GM10266 (cell line): ENCODE data around the gene IGFBP4.

Source experiments
- DNase-seq: peaks from one replicate; pipeline ENCODE4 v3.0.0; 2012; ENCODE audit errors: extremely low spot score
- CTCF ChIP-seq: IDR thresholded peaks from 2 replicates; pipeline ENCODE4 v1.5.1; 2012; ENCODE audit warnings: mild to moderate bottlenecking, low read depth; ENCODE audit not compliant: control insufficient read depth, insufficient read depth; ENCODE audit errors: missing control alignments

The IGFBP4 gene

GRCh38 chr17:40443988-40444899 lies 994 bp downstream of the IGFBP4 start:
- no peak for TF ChIP-seq CTCF
- DNase-seq, result no peak

- no peak for DNase-seq
- TF ChIP-seq CTCF, result no peak
These were observed 2.7 kb downstream of the IGFBP4 start for GRCh38 chr17:40445751-40446468.

GRCh38 chr17:40447148-40447644 lies 3.9 kb downstream of the IGFBP4 start:
- DNase-seq, result no peak
- TF ChIP-seq CTCF, result no peak

- no peak for TF ChIP-seq CTCF
These were observed 4.6 kb downstream of the IGFBP4 start for GRCh38 chr17:40447806-40448205.

GRCh38 chr17:40448213-40448638 lies 5.0 kb downstream of the IGFBP4 start:
- TF ChIP-seq CTCF, result no peak
- DNase-seq, result no peak

More at GRCh38 chr17:40447806-40448205, 4.6 kb downstream of the IGFBP4 start:
- DNase-seq, result no peak

- no peak for TF ChIP-seq CTCF
- no peak for DNase-seq
These were observed 5.5 kb downstream of the IGFBP4 start for GRCh38 chr17:40448639-40449261.
